Large intestine (tissue), 3 donors: ENCODE measurements around the gene RIT2. TPM values are rescaled to one million over a fixed set of nuclear protein-coding genes. Genes with fewer than 3 reads are reported as not detected.
"Not testable (repeated sequence)": the region's sequence is repeated elsewhere in the genome, so short reads cannot be mapped to it uniquely, and the experiment has no call there.

Experiments
- DNase-seq, 2 donors: peaks; one replicate each; pipeline versions ENCODE4 v3.0.0 to v3.0.0-alpha.2; 2013
- H3K27ac ChIP-seq: one replicate; pipeline ENCODE4 v1.5.1; 2013; ENCODE audit warnings: low read length
- H3K27me3 ChIP-seq: 2 replicates; pipeline ENCODE4 v1.6.1; 2013; ENCODE audit warnings: low read length; ENCODE audit not compliant: control insufficient read depth, insufficient read depth
- H3K36me3 ChIP-seq: 2 replicates; pipeline ENCODE4 v1.6.1; 2013; ENCODE audit warnings: low read length; ENCODE audit not compliant: control insufficient read depth, insufficient read depth
- H3K4me1 ChIP-seq: one replicate; pipeline ENCODE4 v1.6.1; 2013; ENCODE audit warnings: low read length; ENCODE audit not compliant: control insufficient read depth, insufficient read depth
- H3K4me3 ChIP-seq: one replicate; pipeline ENCODE4 v1.5.1; 2013; ENCODE audit warnings: low read length
- H3K9me3 ChIP-seq: one replicate; pipeline ENCODE4 v1.6.1; 2013; ENCODE audit warnings: mild to moderate bottlenecking, low read depth, low read length, moderate library complexity; ENCODE audit not compliant: control insufficient read depth
- WGBS: methylation state at CpG from one replicate; pipeline ENCODE4 v1.1.5; 2013; ENCODE audit warnings: low lambda C conversion rate; ENCODE audit not compliant: insufficient coverage; 5-methylcytosine and 5-hydroxymethylcytosine counted together
- polyA plus RNA-seq: library from polyadenylated mRNA; unstranded; fragments of 120-200 nt; gene quantifications from one replicate; pipeline ENCODE4 v1.2.1, GENCODE V29; 2013

The RIT2 gene
- polyA plus RNA-seq, 1 donor = 1.9 TPM

- Histone ChIP-seq H3K4me1 (no peaks in the 10 kb centered on the region), H3K27ac (no peak overlapping the region), H3K27me3 (no peaks in the 10 kb centered on the region), H3K9me3 (no peaks in the 10 kb centered on the region), H3K4me3 (no peak overlapping the region), H3K36me3 (no peaks in the 10 kb centered on the region)
- DNase-seq = no peak
These were observed 370.3 kb downstream of the RIT2 start for GRCh38 chr18:42745171-42745570.

GRCh38 chr18:42743373-42744138, 371.9 kb downstream of the RIT2 start:
- H3K4me1 ChIP-seq = no peaks in the 10 kb centered on the region
- H3K9me3 ChIP-seq = no peaks in the 10 kb centered on the region
- no peak for DNase-seq
- no peaks in the 10 kb centered on the region for H3K36me3 ChIP-seq
- no peak overlapping the region for H3K4me3 ChIP-seq
- H3K27ac ChIP-seq = no peak overlapping the region
- H3K27me3 ChIP-seq = no peaks in the 10 kb centered on the region
- WGBS = 64% methylated on average over 1 of the region's 7 CpGs

GRCh38 chr18:42742969-42743368, 372.5 kb downstream of the RIT2 start:
- Histone ChIP-seq H3K4me1 (no peaks in the 10 kb centered on the region), H3K4me3 (no peak overlapping the region), H3K27me3 (no peaks in the 10 kb centered on the region), H3K36me3 (no peaks in the 10 kb centered on the region), H3K9me3 (no peaks in the 10 kb centered on the region), H3K27ac (no peak overlapping the region)
- DNase-seq = no peak

- no peak for DNase-seq
- Histone ChIP-seq H3K27ac (no peak overlapping the region), H3K9me3 (no peaks in the 10 kb centered on the region), H3K4me1 (no peaks in the 10 kb centered on the region), H3K36me3 (no peaks in the 10 kb centered on the region), H3K4me3 (no peak overlapping the region), H3K27me3 (no peaks in the 10 kb centered on the region)
These were observed 373.0 kb downstream of the RIT2 start for GRCh38 chr18:42742474-42742873.

- not testable (repeated sequence) for H3K36me3 ChIP-seq, H3K4me1 ChIP-seq, H3K4me3 ChIP-seq, DNase-seq, H3K27me3 ChIP-seq, H3K27ac ChIP-seq, H3K9me3 ChIP-seq
- WGBS = 82% methylated on average over 4 of the region's 12 CpGs
These were observed 373.6 kb downstream of the RIT2 start for GRCh38 chr18:42741805-42742347.

- not testable (repeated sequence) for H3K27me3 ChIP-seq, H3K27ac ChIP-seq, H3K4me1 ChIP-seq, H3K9me3 ChIP-seq, H3K36me3 ChIP-seq, DNase-seq, H3K4me3 ChIP-seq
- 60% methylated on average over 1 of the region's 2 CpGs for WGBS
These were observed 374.2 kb downstream of the RIT2 start for GRCh38 chr18:42741299-42741698.

GRCh38 chr18:42736074-42736473, 379.4 kb downstream of the RIT2 start:
- DNase-seq = no peak
- H3K36me3 ChIP-seq = no peaks in the 10 kb centered on the region
- no CpG with 5 or more reads among the region's 1 CpG for WGBS
- no peak overlapping the region for H3K4me3 ChIP-seq
- H3K27ac ChIP-seq = no peak overlapping the region
- no peaks in the 10 kb centered on the region for H3K4me1 ChIP-seq
- H3K9me3 ChIP-seq = no peaks in the 10 kb centered on the region
- H3K27me3 ChIP-seq = no peaks in the 10 kb centered on the region

GRCh38 chr18:42734520-42734919, 381.0 kb downstream of the RIT2 start:
- DNase-seq = no peak

GRCh38 chr18:42730272-42730671, 385.2 kb downstream of the RIT2 start:
- WGBS = 88% methylated on average over 1 of the region's 1 CpG
- H3K4me1 ChIP-seq = no peaks in the 10 kb centered on the region

More at GRCh38 chr18:42734520-42734919, 381.0 kb downstream of the RIT2 start:
- WGBS = no CpG with 5 or more reads among the region's 3 CpGs
- Histone ChIP-seq H3K27ac (no peak overlapping the region), H3K36me3 (no peaks in the 10 kb centered on the region), H3K4me3 (no peak overlapping the region), H3K27me3 (no peaks in the 10 kb centered on the region), H3K4me1 (no peaks in the 10 kb centered on the region), H3K9me3 (no peaks in the 10 kb centered on the region)

GRCh38 chr18:42719221-42719620, 396.3 kb downstream of the RIT2 start:
- DNase-seq = no peak
- H3K4me1 ChIP-seq = no peaks in the 10 kb centered on the region
- no peaks in the 10 kb centered on the region for H3K27me3 ChIP-seq
- WGBS = 100% methylated on average over 3 of the region's 6 CpGs
- H3K4me3 ChIP-seq = no peak overlapping the region
- no peaks in the 10 kb centered on the region for H3K36me3 ChIP-seq
- H3K27ac ChIP-seq = no peak overlapping the region
- H3K9me3 ChIP-seq = no peaks in the 10 kb centered on the region

More at GRCh38 chr18:42730272-42730671, 385.2 kb downstream of the RIT2 start:
- Histone ChIP-seq H3K27me3 (no peaks in the 10 kb centered on the region), H3K9me3 (no peaks in the 10 kb centered on the region), H3K36me3 (no peaks in the 10 kb centered on the region), H3K4me3 (no peak overlapping the region), H3K27ac (no peak overlapping the region)
- no peak for DNase-seq

GRCh38 chr18:42712065-42712464, 403.4 kb downstream of the RIT2 start:
- Histone ChIP-seq H3K36me3 (no peaks in the 10 kb centered on the region), H3K4me3 (no peak overlapping the region), H3K4me1 (no peaks in the 10 kb centered on the region), H3K27me3 (no peaks in the 10 kb centered on the region), H3K27ac (no peak overlapping the region), H3K9me3 (no peaks in the 10 kb centered on the region)
- no CpG with 5 or more reads among the region's 1 CpG for WGBS
- DNase-seq = no peak
